ENCODE data around the gene PLCG1. TPM values are rescaled to one million over a fixed set of nuclear protein-coding genes. Genes with fewer than 3 reads are reported as not detected.
A peak's percentile ranks its signal among the peaks of the same experiment; 100 is the strongest.

Gene PLCG1
- total RNA-seq, 6 donors from 2014 or later: 69.8 to 383 (median 99.5) TPM

DNA sequence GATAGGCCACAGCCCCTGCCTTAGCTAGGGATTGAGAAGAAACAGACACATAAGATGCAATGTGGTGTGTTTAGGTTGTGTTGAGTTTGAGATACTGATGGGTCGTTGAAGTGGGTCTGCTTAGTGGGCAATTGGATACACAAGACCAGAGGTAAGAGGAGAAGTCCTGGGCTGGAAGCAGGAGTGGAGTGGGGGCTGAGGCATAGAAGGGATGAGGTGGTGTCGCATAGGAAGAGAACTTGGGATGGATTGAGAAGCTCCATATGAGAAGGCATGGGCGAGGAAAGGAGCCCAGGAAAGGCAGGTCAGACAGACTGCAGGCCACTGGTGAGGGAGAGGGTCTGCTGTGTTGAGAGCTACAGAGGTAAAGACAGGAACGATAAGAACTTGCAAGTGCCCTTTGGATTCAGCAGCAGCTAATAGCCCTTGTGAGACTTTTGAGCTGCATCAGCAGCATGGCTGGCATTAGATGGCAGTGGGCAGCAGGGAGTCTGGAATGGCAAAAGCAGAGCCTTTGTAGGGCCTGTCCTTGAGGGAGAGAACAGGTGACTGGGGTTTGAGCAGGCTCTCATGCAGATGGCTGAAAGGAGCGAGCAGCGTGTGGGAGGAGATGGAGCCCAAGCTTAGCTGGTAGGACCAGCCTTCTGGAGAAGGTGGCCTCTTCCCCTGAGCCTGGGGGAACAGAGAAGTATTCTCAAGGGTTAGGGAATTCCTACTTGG, 33.2 kb downstream of the PLCG1 start:
- H3K27me3 ChIP-seq: no peaks in the 10 kb centered on the region
- ATAC-seq (ENCODE audit: low FRiP score in 2 of 2) (no peak), DNase-seq (peak in 1 of 2 donors; percentile 16)
- H3K4me1 ChIP-seq: peaks cover 14 to 23% (median 18%) of the 10 kb centered on the region in 4 donors
- H3K4me3 ChIP-seq: no peak overlapping the region
- no peaks in the 10 kb centered on the region for H3K9me3 ChIP-seq
- 93 to 96% methylated on average over 6 of the region's 6 CpGs for WGBS, 2 donors
- H3K36me3 ChIP-seq: peaks cover 31 to 96% (median 81%) of the 10 kb centered on the region in 4 donors
- H3K27ac ChIP-seq: peak overlapping the region in 3 of 4 donors; percentile 59 to 83 (median 62)
- TF ChIP-seq, protein P1, sequence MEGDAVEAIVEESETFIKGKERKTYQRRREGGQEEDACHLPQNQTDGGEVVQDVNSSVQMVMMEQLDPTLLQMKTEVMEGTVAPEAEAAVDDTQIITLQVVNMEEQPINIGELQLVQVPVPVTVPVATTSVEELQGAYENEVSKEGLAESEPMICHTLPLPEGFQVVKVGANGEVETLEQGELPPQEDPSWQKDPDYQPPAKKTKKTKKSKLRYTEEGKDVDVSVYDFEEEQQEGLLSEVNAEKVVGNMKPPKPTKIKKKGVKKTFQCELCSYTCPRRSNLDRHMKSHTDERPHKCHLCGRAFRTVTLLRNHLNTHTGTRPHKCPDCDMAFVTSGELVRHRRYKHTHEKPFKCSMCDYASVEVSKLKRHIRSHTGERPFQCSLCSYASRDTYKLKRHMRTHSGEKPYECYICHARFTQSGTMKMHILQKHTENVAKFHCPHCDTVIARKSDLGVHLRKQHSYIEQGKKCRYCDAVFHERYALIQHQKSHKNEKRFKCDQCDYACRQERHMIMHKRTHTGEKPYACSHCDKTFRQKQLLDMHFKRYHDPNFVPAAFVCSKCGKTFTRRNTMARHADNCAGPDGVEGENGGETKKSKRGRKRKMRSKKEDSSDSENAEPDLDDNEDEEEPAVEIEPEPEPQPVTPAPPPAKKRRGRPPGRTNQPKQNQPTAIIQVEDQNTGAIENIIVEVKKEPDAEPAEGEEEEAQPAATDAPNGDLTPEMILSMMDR (IDR thresholded peaks at IDR 0.05): no peak
- no peak for TF ChIP-seq POLR2A (IDR thresholded peaks at IDR 0.05)
- no peak for TF ChIP-seq POLR2AphosphoS5 (IDR thresholded peaks at IDR 0.05)
- TF ChIP-seq EP300 (IDR thresholded peaks at IDR 0.05): no peak

DNA sequence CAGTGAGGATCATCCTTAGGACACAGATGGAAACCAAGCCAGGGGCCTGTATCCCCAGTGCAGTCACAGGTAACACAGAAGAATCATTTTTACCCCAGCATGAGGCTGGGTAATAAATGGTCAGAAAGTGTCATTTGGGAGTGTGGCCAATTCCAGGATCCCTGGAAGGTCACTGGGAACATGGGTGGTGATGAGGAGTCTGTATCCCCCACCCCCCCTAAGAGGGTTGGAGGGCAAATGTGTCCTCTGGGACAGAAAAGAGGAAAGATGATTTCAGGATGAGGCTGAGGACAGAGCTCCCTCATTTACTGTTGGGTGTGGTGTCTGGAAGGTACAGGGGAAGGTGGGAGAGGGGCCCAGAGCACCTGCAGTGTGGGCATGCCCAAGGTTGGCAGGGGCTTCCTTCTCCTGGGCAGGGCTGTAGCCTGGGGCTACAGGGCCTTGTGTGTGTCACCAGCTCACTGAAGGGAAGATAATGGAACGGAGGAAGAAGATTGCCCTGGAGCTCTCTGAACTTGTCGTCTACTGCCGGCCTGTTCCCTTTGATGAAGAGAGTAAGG, 34.5 kb downstream of the PLCG1 start:
- H3K9me3 ChIP-seq: no peaks in the 10 kb centered on the region
- no peak for TF ChIP-seq POLR2AphosphoS5 (IDR thresholded peaks at IDR 0.05)
- TF ChIP-seq, protein P1 (IDR thresholded peaks at IDR 0.05): no peak
- TF ChIP-seq EP300 (IDR thresholded peaks at IDR 0.05): no peak
- 40 to 83% methylated on average over 1 to 3 of the region's 3 CpGs for WGBS, 2 donors
- peaks cover 19 to 96% (median 75%) of the 10 kb centered on the region in 4 donors for H3K36me3 ChIP-seq
- H3K27ac ChIP-seq: peak overlapping the region; percentile 57 to 83 (median 60)
- no peak overlapping the region for H3K4me3 ChIP-seq
- H3K4me1 ChIP-seq: peaks cover 14 to 23% (median 18%) of the 10 kb centered on the region in 4 donors
- ATAC-seq (ENCODE audit: low FRiP score in 2 of 2) (no peak), DNase-seq (peak in 1 of 2 donors; percentile 3)
- H3K27me3 ChIP-seq: no peaks in the 10 kb centered on the region

- Histone ChIP-seq H3K4me1 (peaks cover 15 to 29% (median 18%) of the 10 kb centered on the region in 4 donors), H3K27me3 (no peaks in the 10 kb centered on the region), H3K27ac (peak overlapping the region; percentile 57 to 83 (median 60)), H3K9me3 (no peaks in the 10 kb centered on the region), H3K36me3 (peaks cover 16 to 92% (median 70%) of the 10 kb centered on the region in 4 donors), H3K4me3 (no peak overlapping the region)
- TF ChIP-seq, protein P1 (IDR thresholded peaks at IDR 0.05): no peak
- TF ChIP-seq EP300 (IDR thresholded peaks at IDR 0.05): peak in 2 of 4 donors; percentile 26 to 55
- TF ChIP-seq POLR2AphosphoS5 (IDR thresholded peaks at IDR 0.05): peak in 1 of 2 donors; percentile 30
- no peak for TF ChIP-seq POLR2A (IDR thresholded peaks at IDR 0.05)
- peak in 1 of 2 donors; percentile 22 for DNase-seq
- WGBS, 2 donors: 67 to 73% methylated on average over 1 to 18 of the region's 18 CpGs
- ATAC-seq (ENCODE audit: low FRiP score in 2 of 2): peak in 1 of 2 donors; percentile 1
These were observed 35.2 kb downstream of the PLCG1 start for GRCh38 chr20:41172296-41173140.

- DNase-seq: peak; percentile 76 to 97
- H3K27me3 ChIP-seq: no peaks in the 10 kb centered on the region
- peak overlapping the region; percentile 50 to 73 (median 60) for H3K27ac ChIP-seq
- peak; percentile 86 to 92 for ATAC-seq (ENCODE audit: low FRiP score in 2 of 2)
- TF ChIP-seq POLR2A (IDR thresholded peaks at IDR 0.05) (no peak), EP300 (IDR thresholded peaks at IDR 0.05) (no peak), POLR2AphosphoS5 (IDR thresholded peaks at IDR 0.05) (peak; percentile 14 to 30)
- TF ChIP-seq, protein P1 (IDR thresholded peaks at IDR 0.05): peak; percentile 90 to 94 (median 92)
- H3K4me1 ChIP-seq: peaks cover 17 to 29% (median 20%) of the 10 kb centered on the region in 4 donors
- H3K4me3 ChIP-seq: no peak overlapping the region
- 21 to 28% methylated on average over 7 to 9 of the region's 9 CpGs for WGBS, 2 donors
- H3K36me3 ChIP-seq: peaks cover 16 to 89% (median 64%) of the 10 kb centered on the region in 4 donors
- H3K9me3 ChIP-seq: no peaks in the 10 kb centered on the region
These were observed 35.9 kb downstream of the PLCG1 start for GRCh38 chr20:41173161-41173721.

Data from upper lobe of left lung (tissue), 6 donors.